ENCODE results near the gene DCP1B. TPM values are rescaled to one million over a fixed set of nuclear protein-coding genes. Genes with fewer than 3 reads are reported as not detected.

DCP1B gene
- total RNA-seq, 1 donor from 2014 or later = 21.2 TPM

DNA sequence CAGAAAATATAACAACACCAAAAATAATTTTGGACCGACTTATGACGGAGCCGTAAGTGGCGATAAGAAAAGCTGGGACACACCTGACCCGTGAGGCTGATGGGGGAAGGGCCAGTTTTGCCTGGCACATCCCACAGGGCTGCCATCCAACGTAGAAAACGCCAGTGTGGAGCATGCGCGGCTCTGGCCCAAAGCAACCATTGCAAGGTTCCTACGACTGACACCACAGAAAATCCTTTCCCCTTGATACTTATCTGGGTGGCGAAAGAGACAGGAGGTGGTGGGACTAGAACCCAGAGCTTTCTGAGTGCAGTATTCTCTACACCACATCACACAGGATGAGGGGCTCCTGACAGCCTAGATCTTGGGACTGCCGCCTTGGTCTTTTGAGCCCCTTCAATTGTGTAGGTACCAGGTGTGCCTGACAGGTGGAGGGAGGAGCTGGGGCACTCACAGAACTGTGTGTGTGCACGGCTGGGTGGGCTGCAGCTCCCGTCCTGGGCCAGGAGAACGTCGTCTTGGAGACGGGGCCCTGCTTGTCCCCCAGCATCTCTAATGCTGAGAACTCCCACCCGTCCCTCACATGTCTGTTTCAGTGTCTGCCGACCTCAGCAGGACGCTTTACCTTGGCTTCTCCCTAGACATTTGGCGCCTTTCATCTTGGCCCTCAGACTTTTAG lies 68.4 kb downstream of the DCP1B start:
- TF ChIP-seq, protein P1, sequence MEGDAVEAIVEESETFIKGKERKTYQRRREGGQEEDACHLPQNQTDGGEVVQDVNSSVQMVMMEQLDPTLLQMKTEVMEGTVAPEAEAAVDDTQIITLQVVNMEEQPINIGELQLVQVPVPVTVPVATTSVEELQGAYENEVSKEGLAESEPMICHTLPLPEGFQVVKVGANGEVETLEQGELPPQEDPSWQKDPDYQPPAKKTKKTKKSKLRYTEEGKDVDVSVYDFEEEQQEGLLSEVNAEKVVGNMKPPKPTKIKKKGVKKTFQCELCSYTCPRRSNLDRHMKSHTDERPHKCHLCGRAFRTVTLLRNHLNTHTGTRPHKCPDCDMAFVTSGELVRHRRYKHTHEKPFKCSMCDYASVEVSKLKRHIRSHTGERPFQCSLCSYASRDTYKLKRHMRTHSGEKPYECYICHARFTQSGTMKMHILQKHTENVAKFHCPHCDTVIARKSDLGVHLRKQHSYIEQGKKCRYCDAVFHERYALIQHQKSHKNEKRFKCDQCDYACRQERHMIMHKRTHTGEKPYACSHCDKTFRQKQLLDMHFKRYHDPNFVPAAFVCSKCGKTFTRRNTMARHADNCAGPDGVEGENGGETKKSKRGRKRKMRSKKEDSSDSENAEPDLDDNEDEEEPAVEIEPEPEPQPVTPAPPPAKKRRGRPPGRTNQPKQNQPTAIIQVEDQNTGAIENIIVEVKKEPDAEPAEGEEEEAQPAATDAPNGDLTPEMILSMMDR (conservative IDR thresholded peaks at IDR 0.05; ENCODE audit: low read depth, low read length) = no peak
- no peak overlapping the region for H3K4me3 ChIP-seq (ENCODE audit: low read depth, low read length)
- no peak for DNase-seq (ENCODE audit: low read depth)

DNA sequence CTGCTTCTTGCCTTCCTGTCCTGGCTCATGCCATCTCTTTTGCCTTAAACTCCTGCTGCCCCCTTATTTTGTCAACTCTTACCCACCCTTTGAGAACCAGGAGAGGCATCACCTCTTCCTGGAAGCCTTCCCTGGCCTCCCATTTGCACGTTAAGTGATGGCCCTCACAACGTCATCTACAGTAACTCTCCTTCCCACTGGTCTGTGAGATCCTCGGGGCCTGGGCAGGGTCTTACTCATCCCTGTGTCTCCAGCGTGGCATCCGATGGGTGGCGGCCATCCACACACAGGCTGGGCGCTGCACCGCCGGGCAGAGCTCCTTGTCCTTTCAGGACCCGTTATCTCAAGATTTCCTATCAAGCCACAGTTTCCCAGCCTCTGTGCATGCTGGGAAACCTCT lies 69.0 kb downstream of the DCP1B start:
- TF ChIP-seq, protein P1 (conservative IDR thresholded peaks at IDR 0.05; ENCODE audit: low read depth, low read length) = no peak
- DNase-seq (ENCODE audit: low read depth) = no peak
- no peak overlapping the region for H3K4me3 ChIP-seq (ENCODE audit: low read depth, low read length)

DNA sequence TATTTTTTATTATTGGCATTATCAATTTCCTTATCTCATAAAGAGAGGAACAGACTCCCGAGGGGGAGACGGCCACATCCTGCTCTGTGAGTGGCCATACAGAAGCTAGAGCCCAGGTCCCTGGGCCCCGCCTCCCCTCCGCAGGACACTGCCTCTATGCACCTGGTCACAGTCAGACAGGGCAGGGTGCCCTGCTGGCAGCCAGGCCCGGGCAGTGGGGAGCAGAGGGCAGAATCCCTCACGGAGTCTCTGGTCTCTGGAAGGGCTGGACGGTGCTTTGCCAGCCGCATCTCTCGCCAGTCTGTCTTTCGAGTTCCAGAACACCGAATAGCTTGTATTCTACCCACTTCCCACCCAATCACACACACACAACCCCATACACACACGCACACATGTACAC lies 69.4 kb downstream of the DCP1B start:
- H3K4me3 ChIP-seq (ENCODE audit: low read depth, low read length) = no peak overlapping the region
- DNase-seq (ENCODE audit: low read depth) = no peak
- TF ChIP-seq, protein P1 (conservative IDR thresholded peaks at IDR 0.05; ENCODE audit: low read depth, low read length) = no peak

DNA sequence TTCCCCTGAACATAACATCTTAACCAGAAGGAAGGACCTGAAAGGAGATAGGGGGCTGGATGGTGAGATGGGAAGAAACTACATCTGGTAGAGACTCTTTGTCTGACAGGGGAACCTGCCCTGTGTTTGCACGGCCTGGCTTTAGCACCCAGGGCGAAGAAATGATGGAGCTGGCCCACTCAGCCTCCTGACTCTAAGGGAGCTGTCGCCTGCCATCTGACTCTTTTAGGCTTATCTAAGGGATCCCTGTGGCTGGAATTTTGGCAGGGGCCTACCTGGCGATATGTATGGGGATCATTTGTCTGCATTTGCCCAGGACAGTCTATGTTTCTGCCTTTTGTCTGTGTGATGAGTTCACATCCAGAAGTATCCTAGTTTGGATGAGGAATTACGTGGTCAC lies 70.2 kb downstream of the DCP1B start:
- TF ChIP-seq, protein P1 (conservative IDR thresholded peaks at IDR 0.05; ENCODE audit: low read depth, low read length) = no peak
- H3K4me3 ChIP-seq (ENCODE audit: low read depth, low read length) = no peak overlapping the region
- no peak for DNase-seq (ENCODE audit: low read depth)

DNA sequence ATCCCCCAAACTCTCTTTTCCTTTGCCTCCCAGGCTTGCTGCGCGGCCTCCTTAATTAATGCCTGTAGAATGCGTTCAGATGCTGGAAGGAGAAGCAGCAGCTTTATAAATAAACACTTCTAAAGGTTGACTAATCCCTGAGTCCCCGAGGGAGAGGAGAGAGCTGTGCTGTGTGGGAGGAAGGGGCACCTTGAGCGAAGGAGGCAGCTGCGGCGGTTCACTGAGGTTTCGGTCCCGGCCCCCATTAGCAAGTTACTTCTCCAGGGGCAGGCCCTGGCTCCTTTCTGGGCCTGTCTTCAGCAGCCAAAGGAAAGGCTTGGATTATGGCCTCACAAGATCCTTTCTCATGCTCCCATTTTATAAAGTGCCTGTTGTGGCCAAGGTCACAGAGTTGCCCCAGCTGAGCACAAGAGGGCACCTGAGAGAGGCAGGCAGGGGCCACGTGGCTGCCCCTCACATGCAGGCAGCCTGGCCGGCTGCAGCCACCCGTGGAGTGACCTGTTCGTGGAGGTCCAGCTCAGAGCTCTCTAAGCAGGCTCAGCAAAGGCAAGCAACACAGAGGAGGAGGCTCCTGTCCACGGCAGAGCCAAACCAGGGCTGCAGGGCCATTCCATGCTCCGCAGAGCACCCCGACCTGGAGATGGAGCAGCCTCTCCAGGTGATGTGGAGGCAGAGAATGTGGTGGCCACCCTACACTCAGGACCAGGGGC lies 70.8 kb downstream of the DCP1B start:
- TF ChIP-seq, protein P1 (conservative IDR thresholded peaks at IDR 0.05; ENCODE audit: low read depth, low read length) = no peak
- no peak for DNase-seq (ENCODE audit: low read depth)
- no peak overlapping the region for H3K4me3 ChIP-seq (ENCODE audit: low read depth, low read length)

DNA sequence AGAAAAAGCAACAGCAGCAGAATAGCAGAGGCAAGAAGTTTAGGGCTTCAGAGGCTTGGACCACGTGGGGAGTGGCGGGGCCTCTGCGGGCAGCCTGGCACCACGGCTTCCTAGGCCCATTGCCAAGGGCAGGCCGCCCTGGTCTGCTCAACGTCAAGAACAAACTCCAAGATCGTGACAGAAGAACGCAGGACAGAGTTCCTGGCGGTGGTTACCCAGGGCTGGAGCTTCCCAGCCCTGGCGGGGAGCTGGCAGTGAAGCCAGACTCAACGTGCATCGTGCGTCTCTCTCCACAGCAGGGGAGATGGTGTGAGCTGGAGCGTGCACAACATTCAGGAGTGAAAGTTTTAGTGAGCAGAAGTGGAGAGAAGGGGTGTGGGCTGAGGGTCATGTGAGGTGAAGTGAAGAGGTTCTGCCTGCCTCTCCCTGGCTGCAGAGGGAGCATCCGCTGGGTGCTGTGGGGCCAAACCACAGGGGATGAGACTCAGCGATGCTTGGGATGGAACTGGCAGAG lies 71.9 kb downstream of the DCP1B start:
- no peak overlapping the region for H3K4me3 ChIP-seq (ENCODE audit: low read depth, low read length)
- TF ChIP-seq, protein P1 (conservative IDR thresholded peaks at IDR 0.05; ENCODE audit: low read depth, low read length) = no peak
- peak; percentile 49 for DNase-seq (ENCODE audit: low read depth)
